ENCODE results near the gene ORC3.

- TF ChIP-seq ZNF274 (IDR thresholded peaks at IDR 0.05; ENCODE audit: insufficient read depth, insufficient read length) (no peak), WRNIP1 (IDR thresholded peaks at IDR 0.05; ENCODE audit: borderline replicate concordance, low read depth, low read length) (no peak), SUZ12 (IDR thresholded peaks at IDR 0.05; ENCODE audit: unreplicated experiment) (no peak), SP1 (IDR thresholded peaks at IDR 0.05; ENCODE audit: low read depth, low read length) (no peak), CTCF (IDR thresholded peaks at IDR 0.05 in 2 of 3, conservative IDR thresholded peaks at IDR 0.05 in 1 of 3; ENCODE audit: control insufficient read depth in 2 of 3, extremely low read depth in 1 of 3, insufficient read depth in 1 of 3, low read depth in 3 of 3, low read length in 3 of 3) (no peak), POLR2A (IDR thresholded peaks at IDR 0.05; ENCODE audit: low read depth, low read length) (no peak), SMC3 (IDR thresholded peaks at IDR 0.05; ENCODE audit: borderline replicate concordance, low read length) (no peak), MEF2A (IDR thresholded peaks at IDR 0.05; ENCODE audit: insufficient read depth, low read depth, low read length) (no peak), BMI1 (IDR thresholded peaks at IDR 0.05; ENCODE audit: borderline replicate concordance) (no peak), PKNOX1 (IDR thresholded peaks at IDR 0.05) (no peak), MAX (IDR thresholded peaks at IDR 0.05; ENCODE audit: low read depth, low read length) (no peak), CUX1 (IDR thresholded peaks at IDR 0.05; ENCODE audit: insufficient replicate concordance, low read depth, low read length) (no peak), ELK1 (IDR thresholded peaks at IDR 0.05; ENCODE audit: low read depth, low read length) (no peak), MLLT1 (IDR thresholded peaks at IDR 0.05) (no peak)
Observed at GRCh38 chr6:87674290-87674689, 84.4 kb downstream of the ORC3 start.
